ENCODE results near the gene TANK.

Gene TANK

DNA sequence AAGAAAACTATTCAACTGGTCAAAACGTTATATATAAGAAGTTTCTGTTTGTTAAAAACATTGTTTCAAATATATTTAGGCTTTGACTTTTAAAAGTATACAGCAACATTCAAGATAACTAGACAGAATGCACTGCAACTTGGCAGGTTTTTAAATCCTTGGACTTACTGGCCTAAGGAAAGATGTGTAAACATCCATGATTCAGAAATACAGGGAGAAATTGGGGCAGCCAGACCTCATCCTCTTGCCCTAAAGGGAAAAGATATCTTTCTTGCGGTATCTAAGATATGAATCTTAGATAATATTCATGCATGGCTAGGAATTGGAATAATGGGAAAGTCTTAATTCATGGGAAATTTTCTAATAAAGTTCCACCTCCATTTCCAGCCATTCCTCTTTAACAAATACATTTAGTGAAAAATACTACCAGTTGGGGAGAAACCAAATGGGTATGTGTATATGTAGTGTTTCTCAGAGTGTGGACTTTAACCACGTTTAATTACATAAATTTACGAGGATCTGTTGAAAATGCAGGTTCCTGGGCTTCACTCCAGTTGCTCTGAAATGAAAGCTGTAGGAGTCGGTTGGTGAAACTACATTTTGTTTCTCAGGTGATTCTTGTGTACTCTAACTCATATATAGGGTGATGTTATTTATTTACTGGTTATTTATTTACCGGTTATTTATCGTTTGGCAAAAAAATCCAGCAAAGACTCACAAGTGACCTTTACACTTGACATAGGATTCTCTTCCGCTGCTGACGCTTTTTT, 587 bp upstream of the TANK start:
- no peak for DNase-seq (ENCODE audit: extremely low spot score)
- ChIA-PET CTCF (interaction anchor here (1.1 kb wide), 1 partner anchor 24 kb away, joined by 3 read pairs; no protein-coding TSS in a partner anchor), POLR2A (no interaction called here)
- TF ChIP-seq, protein P1, sequence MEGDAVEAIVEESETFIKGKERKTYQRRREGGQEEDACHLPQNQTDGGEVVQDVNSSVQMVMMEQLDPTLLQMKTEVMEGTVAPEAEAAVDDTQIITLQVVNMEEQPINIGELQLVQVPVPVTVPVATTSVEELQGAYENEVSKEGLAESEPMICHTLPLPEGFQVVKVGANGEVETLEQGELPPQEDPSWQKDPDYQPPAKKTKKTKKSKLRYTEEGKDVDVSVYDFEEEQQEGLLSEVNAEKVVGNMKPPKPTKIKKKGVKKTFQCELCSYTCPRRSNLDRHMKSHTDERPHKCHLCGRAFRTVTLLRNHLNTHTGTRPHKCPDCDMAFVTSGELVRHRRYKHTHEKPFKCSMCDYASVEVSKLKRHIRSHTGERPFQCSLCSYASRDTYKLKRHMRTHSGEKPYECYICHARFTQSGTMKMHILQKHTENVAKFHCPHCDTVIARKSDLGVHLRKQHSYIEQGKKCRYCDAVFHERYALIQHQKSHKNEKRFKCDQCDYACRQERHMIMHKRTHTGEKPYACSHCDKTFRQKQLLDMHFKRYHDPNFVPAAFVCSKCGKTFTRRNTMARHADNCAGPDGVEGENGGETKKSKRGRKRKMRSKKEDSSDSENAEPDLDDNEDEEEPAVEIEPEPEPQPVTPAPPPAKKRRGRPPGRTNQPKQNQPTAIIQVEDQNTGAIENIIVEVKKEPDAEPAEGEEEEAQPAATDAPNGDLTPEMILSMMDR (IDR thresholded peaks at IDR 0.05; ENCODE audit: control extremely low read depth, extremely low read depth, low read depth, missing control alignments): no peak

DNA sequence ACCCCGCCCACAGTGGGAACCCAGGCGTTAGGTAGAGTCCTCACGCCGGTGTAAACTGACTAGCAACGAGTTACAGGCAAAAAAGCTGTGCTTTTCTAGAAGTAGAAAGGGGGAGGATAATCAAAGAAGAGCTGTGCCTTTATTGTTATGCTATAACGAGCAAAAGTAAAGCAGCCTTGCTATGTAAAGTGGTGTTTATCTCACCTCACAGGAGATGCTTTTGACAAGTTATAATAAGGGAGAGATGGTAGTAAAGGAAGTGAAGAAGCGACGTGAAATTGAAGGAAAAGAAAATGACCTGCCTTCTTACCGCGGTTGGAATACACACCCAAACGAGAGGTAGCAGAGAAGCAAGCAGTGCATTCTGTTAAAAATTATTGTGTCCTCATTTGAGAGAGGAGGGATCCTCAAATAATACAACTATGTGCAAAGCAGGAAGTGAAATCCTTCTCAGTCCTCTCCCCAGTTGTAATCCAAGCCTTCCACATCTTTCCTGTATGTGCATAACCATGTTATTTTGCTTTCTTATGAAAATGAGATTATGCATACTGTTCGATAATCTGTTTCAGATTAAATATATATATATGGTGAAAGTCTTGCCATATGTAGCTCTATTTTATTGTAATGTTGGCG, 962 bp downstream of the TANK start:
- POLR2A ChIA-PET: no interaction called here
- DNase-seq (ENCODE audit: extremely low spot score): no peak
- TF ChIP-seq, protein P1 (IDR thresholded peaks at IDR 0.05; ENCODE audit: control extremely low read depth, extremely low read depth, low read depth, missing control alignments): no peak
- CTCF ChIA-PET: no interaction called here

DNA sequence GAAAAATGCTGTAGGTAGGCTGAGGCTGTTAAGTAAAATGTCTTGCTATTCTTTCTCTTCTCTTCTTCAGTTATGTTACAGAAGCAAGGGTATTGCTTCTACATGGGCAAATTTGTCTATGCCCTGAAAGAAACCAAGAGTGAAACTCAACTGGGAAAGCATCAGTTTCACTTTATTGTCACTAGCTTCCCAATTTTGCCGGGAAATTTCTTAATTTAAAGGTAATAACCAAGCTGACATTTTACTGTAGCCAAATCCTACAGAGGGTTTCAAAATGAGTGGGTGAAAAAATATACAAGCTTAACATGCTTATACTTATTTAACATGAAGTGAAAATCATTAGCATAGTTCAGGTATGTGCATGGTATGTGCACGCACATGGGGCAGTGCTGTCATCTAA, 3.2 kb downstream of the TANK start:
- no peak for DNase-seq (ENCODE audit: extremely low spot score)
- POLR2A ChIA-PET: interaction anchor here (0.6 kb wide), 1 partner anchor 1860 kb away, joined by 4 read pairs; no protein-coding TSS in a partner anchor
- TF ChIP-seq, protein P1 (IDR thresholded peaks at IDR 0.05; ENCODE audit: control extremely low read depth, extremely low read depth, low read depth, missing control alignments): no peak
- CTCF ChIA-PET: no interaction called here

DNA sequence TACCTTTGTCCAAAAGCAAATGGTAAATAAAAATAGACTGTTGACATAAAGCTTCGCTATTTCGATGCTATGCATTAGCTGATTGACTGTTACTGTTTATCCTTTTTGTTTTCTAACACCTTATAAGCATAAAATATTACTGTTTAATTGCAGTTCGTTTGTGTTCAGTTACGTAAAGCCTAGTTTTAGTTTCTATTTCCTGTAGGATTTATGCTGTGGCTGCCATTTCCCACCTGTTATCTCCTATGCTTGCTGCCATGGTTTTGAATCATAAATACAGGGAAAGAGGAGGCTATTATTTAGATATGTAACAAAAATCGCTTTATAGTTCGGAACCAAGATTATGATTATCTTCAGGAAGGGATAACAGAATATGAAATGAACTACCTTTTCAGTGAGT, 3.9 kb downstream of the TANK start:
- TF ChIP-seq, protein P1 (IDR thresholded peaks at IDR 0.05; ENCODE audit: control extremely low read depth, extremely low read depth, low read depth, missing control alignments): no peak
- no peak for DNase-seq (ENCODE audit: extremely low spot score)
- CTCF ChIA-PET: no interaction called here
- POLR2A ChIA-PET: no interaction called here

DNA sequence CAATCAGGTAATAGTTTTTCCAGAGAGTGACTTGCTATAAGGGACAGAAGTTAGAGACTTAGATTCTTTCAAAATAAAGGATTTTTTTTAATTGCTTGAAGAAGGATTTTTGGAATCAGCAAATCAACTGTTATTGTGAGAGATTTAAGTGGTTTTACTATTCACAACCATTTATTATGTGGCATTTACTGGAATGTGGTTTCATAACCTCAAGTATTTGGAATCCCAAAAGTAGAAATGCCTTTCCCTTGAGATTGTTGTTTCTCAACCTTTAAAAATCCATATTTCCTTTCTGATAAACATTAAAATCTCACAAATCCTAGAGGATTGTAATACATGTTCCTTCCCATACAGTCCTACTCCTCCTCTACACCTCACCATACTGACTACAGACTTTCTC, 5.0 kb downstream of the TANK start:
- TF ChIP-seq, protein P1 (IDR thresholded peaks at IDR 0.05; ENCODE audit: control extremely low read depth, extremely low read depth, low read depth, missing control alignments): no peak
- ChIA-PET POLR2A (interaction anchor here (1.5 kb wide), 1 partner anchor 27 kb away, joined by 3 read pairs; no protein-coding TSS in a partner anchor), CTCF (interaction anchor here (0.8 to 1.3 kb wide), 2 partner anchors 9 to 101 kb away, joined by 3 to 4 read pairs; no protein-coding TSS in a partner anchor)
- no peak for DNase-seq (ENCODE audit: extremely low spot score)

DNA sequence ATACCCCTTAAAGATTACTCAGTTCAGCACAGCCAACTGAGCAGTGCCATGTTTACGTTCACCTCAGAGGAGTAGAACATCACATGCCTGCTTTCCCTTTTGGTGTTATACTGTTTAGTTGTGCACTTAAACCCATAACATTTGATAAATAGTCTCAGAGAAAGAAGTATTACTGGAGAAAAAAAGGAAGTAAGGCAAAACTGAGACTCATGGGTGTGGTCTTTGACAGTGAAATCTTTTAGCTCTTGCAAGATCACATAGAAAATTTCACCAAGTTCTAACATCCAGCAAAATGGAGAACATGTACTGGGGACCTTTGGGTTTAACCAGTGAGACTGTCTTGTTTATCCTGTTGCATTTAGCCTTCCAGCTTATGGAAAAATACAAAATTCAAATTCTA, 5.6 kb downstream of the TANK start:
- TF ChIP-seq, protein P1 (IDR thresholded peaks at IDR 0.05; ENCODE audit: control extremely low read depth, extremely low read depth, low read depth, missing control alignments): no peak
- DNase-seq (ENCODE audit: extremely low spot score): no peak
- ChIA-PET POLR2A (interaction anchor here (1.5 kb wide), 1 partner anchor 28 kb away, joined by 3 read pairs; no protein-coding TSS in a partner anchor), CTCF (interaction anchor here (0.8 to 1.3 kb wide), 4 partner anchors 9 to 102 kb away, joined by 3 to 4 read pairs (median 4); no protein-coding TSS in a partner anchor)
